Measurements from ENCODE around the gene JUNB. TPM values are rescaled to one million over a fixed set of nuclear protein-coding genes. Genes with fewer than 3 reads are reported as not detected.

The JUNB gene
- total RNA-seq, 1 donor from 2014 or later: 20.6 TPM

GRCh38 chr19:12833738-12834565 is 42.7 kb downstream of the JUNB start:
- Mint-ChIP-seq H3K36me3 (ENCODE audit: low read depth, unreplicated experiment) (peaks cover 9% of the 10 kb centered on the region), H3K27ac (ENCODE audit: unreplicated experiment) (no peak overlapping the region), H3K4me1 (ENCODE audit: unreplicated experiment) (peaks cover 9% of the 10 kb centered on the region), H3K4me3 (ENCODE audit: unreplicated experiment) (no peak overlapping the region), H3K27me3 (ENCODE audit: unreplicated experiment) (peaks cover 32% of the 10 kb centered on the region), H3K9me3 (ENCODE audit: unreplicated experiment) (no peaks in the 10 kb centered on the region)
- DNase-seq (ENCODE audit: low spot score): no peak
- TF ChIP-seq CTCF (IDR thresholded peaks at IDR 0.05; ENCODE audit: unreplicated experiment): no peak

DNA sequence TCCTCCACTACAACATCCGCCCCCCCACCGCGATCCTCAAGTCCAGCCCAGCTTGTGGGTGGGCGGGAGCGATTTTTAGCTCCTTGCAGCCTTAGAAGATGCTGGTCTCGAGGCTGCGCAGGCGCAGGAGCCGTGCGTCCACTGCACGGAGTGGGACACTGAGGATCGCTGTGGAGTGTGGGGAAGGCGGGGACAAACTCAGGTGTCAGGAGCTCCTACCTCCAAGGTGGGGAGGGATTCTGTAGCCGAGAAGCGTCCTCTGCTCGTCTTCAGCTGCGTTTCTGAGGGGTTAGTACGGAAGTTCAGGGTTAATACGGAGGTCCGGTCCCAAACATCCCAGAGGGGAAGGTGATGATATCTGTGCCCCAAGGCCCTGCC is 43.3 kb downstream of the JUNB start, which contains the start of gene RTBDN:
RTBDN (minus strand) TSS at position 14 of the 378 bp plus-strand sequence. CDS start 4,600 bp downstream, outside the sequence.
- no peak for TF ChIP-seq CTCF (IDR thresholded peaks at IDR 0.05; ENCODE audit: unreplicated experiment)
- no peak for DNase-seq (ENCODE audit: low spot score)
- no peaks in the 10 kb centered on the region for H3K9me3 Mint-ChIP-seq (ENCODE audit: unreplicated experiment)
- H3K4me1 Mint-ChIP-seq (ENCODE audit: unreplicated experiment): peaks cover 12% of the 10 kb centered on the region
- H3K27ac Mint-ChIP-seq (ENCODE audit: unreplicated experiment): no peak within 1 kb of the TSS
- peak within 1 kb of the TSS; percentile 59 for H3K4me3 Mint-ChIP-seq (ENCODE audit: unreplicated experiment)
- H3K27me3 Mint-ChIP-seq (ENCODE audit: unreplicated experiment): peaks cover 38% of the 10 kb centered on the region
- H3K36me3 Mint-ChIP-seq (ENCODE audit: low read depth, unreplicated experiment): peaks cover 15% of the 10 kb centered on the region

DNA sequence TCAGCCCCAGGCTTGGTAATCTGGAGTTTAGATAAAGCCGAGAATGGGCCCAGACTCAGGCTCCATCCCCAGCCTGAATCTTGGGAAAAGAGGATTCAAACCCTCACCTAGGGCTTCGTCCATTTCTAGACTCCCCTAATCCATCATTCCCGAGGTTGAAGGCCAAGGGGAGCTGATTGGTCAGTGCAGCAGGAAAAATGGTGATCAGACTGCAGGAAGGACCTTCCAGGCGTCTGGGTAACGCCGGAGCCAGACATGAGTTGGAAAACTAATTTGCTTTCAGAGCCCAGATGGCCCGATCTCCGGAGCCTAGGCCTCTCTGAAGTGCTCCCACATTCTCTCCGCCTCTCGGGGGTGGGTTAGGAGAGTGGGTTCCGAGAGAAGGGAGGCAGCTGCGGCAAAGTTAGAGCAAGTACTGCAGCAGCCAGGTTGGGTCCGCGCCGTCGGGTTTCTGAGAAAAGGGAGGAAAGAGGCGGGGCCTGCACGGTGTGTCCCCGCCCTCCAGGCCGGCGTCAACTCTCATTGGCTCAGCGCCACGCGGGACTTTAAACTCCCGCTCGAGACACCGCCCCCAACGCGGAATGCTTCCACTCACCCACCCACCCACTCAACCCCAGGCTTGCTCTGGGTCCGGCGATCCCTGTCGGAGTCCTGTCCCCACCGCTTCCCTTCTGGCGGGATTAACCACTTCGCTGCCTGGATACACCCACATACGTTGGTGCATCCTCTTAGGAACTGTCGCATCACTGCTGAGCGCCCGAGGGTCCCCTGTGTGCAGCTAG is 43.9 kb downstream of the JUNB start:
- peaks cover 16% of the 10 kb centered on the region for H3K36me3 Mint-ChIP-seq (ENCODE audit: low read depth, unreplicated experiment)
- no peak for DNase-seq (ENCODE audit: low spot score)
- no peak for TF ChIP-seq CTCF (IDR thresholded peaks at IDR 0.05; ENCODE audit: unreplicated experiment)
- H3K4me1 Mint-ChIP-seq (ENCODE audit: unreplicated experiment): peaks cover 12% of the 10 kb centered on the region
- no peaks in the 10 kb centered on the region for H3K9me3 Mint-ChIP-seq (ENCODE audit: unreplicated experiment)
- no peak overlapping the region for H3K27ac Mint-ChIP-seq (ENCODE audit: unreplicated experiment)
- H3K4me3 Mint-ChIP-seq (ENCODE audit: unreplicated experiment): no peak overlapping the region
- H3K27me3 Mint-ChIP-seq (ENCODE audit: unreplicated experiment): peaks cover 38% of the 10 kb centered on the region

DNA sequence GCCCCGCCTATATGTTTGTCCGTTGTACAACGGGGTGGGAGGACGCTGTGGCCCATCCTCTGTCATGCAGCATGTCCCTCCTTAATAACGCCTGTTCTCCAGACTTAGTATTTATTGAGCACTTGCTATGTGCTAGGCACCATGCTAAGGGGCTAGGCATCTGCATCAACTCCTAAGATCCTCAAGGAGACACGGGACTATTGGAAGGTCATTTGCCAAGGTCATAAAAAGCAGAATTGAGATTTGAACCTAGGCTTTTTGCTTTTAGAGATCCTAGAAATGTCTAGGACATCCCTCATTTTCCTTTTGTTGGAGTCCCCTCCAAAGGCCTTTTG is 45.2 kb downstream of the JUNB start:
- Mint-ChIP-seq H3K27me3 (ENCODE audit: unreplicated experiment) (peaks cover 41% of the 10 kb centered on the region), H3K27ac (ENCODE audit: unreplicated experiment) (no peak overlapping the region), H3K36me3 (ENCODE audit: low read depth, unreplicated experiment) (peaks cover 16% of the 10 kb centered on the region), H3K4me3 (ENCODE audit: unreplicated experiment) (peak overlapping the region; percentile 72), H3K4me1 (ENCODE audit: unreplicated experiment) (peaks cover 22% of the 10 kb centered on the region), H3K9me3 (ENCODE audit: unreplicated experiment) (no peaks in the 10 kb centered on the region)
- no peak for TF ChIP-seq CTCF (IDR thresholded peaks at IDR 0.05; ENCODE audit: unreplicated experiment)
- no peak for DNase-seq (ENCODE audit: low spot score)

DNA sequence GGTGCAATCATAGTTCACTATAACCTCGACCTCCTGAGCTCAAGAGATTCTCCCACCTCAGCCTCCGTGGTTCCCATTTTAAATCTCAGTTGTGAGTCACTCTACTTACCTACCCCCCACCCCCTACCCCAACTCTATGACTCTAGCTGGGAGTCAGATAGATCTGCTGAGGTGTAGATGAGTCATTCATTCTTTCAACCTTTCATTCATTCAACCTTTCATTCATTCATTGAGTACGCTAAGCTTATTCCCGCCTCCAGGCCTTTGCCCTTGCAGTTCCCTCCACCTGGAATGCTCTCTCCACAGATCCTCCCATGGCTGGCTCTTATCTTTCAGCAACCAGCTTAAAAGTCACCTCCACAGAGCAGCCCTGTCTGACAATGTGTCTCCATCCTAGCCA is 45.9 kb downstream of the JUNB start:
- H3K36me3 Mint-ChIP-seq (ENCODE audit: low read depth, unreplicated experiment): peaks cover 9% of the 10 kb centered on the region
- H3K4me1 Mint-ChIP-seq (ENCODE audit: unreplicated experiment): peaks cover 19% of the 10 kb centered on the region
- no peak for DNase-seq (ENCODE audit: low spot score)
- H3K27me3 Mint-ChIP-seq (ENCODE audit: unreplicated experiment): peaks cover 39% of the 10 kb centered on the region
- no peak for TF ChIP-seq CTCF (IDR thresholded peaks at IDR 0.05; ENCODE audit: unreplicated experiment)
- no peaks in the 10 kb centered on the region for H3K9me3 Mint-ChIP-seq (ENCODE audit: unreplicated experiment)
- no peak overlapping the region for H3K27ac Mint-ChIP-seq (ENCODE audit: unreplicated experiment)
- H3K4me3 Mint-ChIP-seq (ENCODE audit: unreplicated experiment): peak overlapping the region; percentile 10
